ENCODE data around the gene PDZRN3. TPM values are rescaled to one million over a fixed set of nuclear protein-coding genes. Genes with fewer than 3 reads are reported as not detected.

Gene PDZRN3
- total and polyA plus RNA-seq, 2 experiments from 2014 or later, result 22.3 to 35.6 TPM

DNA sequence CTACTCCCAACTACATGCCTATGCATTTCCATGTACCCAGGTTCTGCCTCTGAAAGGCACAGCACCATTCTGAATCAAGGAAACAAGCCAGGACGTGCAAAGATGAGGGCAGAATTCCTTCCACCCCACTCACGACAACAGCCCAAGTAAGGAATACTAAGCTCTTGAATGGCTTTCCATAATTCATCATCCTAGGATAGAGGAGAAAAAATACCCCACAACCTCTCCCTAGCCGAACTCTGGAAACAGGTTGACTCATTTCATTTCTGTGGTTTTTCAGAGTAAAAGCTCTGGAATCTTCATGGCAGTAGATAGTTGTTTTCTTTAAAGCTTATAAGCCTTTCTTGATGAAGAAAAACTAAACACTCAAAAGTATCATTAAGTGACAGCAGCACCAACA is 77.8 kb downstream of the PDZRN3 start:
- Histone ChIP-seq H3K79me2 (ENCODE audit: insufficient read depth) (peaks cover 83% of the 10 kb centered on the region), H2AFZ (peak overlapping the region; percentile 46), H3K4me1 (ENCODE audit: insufficient read depth) (peaks cover 49% of the 10 kb centered on the region), H3K4me3 (peak overlapping the region; percentile 61), H3K9me2 (ENCODE audit: insufficient read depth) (no peaks in the 10 kb centered on the region), H3F3A (ENCODE audit: insufficient read depth) (peaks cover 54% of the 10 kb centered on the region), H4K20me1 (ENCODE audit: insufficient read depth) (no peaks in the 10 kb centered on the region), H3K9me3 (ENCODE audit: low read depth) (no peaks in the 10 kb centered on the region), H3K27ac (peak overlapping the region; percentile 98), H3K36me3 (ENCODE audit: low read depth) (no peaks in the 10 kb centered on the region), H3K9ac (peak overlapping the region; percentile 80), H3K27me3 (replicated peaks; ENCODE audit: insufficient read depth) (no peaks in the 10 kb centered on the region), H3K4me2 (ENCODE audit: unreplicated experiment) (peak overlapping the region; percentile 91)
- TF ChIP-seq EZH2 (IDR thresholded peaks at IDR 0.05; ENCODE audit: insufficient read depth, poor library complexity, severe bottlenecking), result no peak
- TF ChIP-seq EZH2phosphoT487 (IDR thresholded peaks at IDR 0.05; ENCODE audit: insufficient read depth, low read depth), result no peak
- peak; percentile 91 for DNase-seq
- in situ Hi-C loops (cut with MboI), result no loop called here
- 0 to 2% methylated on average over 3 of the region's 3 CpGs for WGBS, 2 experiments (ENCODE audit: low coverage in 1 of 2, low lambda C conversion rate in 2 of 2, missing lambda C conversion rate in 2 of 2)

- in situ Hi-C loops (cut with MboI), result no loop called here
- H3K4me1 ChIP-seq (ENCODE audit: insufficient read depth), result peaks cover 56% of the 10 kb centered on the region
- TF ChIP-seq EZH2 (IDR thresholded peaks at IDR 0.05; ENCODE audit: insufficient read depth, poor library complexity, severe bottlenecking), result no peak
- no peak overlapping the region for H3K4me2 ChIP-seq (ENCODE audit: unreplicated experiment)
- H3K36me3 ChIP-seq (ENCODE audit: low read depth), result no peaks in the 10 kb centered on the region; the same call in 1 of the 2 replicates
- H3F3A ChIP-seq (ENCODE audit: insufficient read depth), result peaks cover 59% of the 10 kb centered on the region
- H4K20me1 ChIP-seq (ENCODE audit: insufficient read depth), result no peaks in the 10 kb centered on the region
- H3K79me2 ChIP-seq (ENCODE audit: insufficient read depth), result peaks cover 75% of the 10 kb centered on the region
- no peak for DNase-seq
- no peak overlapping the region for H2AFZ ChIP-seq
- H3K9me3 ChIP-seq (ENCODE audit: low read depth), result no peaks in the 10 kb centered on the region
- no peak overlapping the region for H3K4me3 ChIP-seq
- 84 to 91% methylated on average over 3 of the region's 3 CpGs for WGBS, 2 experiments (ENCODE audit: low coverage in 1 of 2, low lambda C conversion rate in 2 of 2, missing lambda C conversion rate in 2 of 2)
- no peaks in the 10 kb centered on the region for H3K27me3 ChIP-seq (replicated peaks; ENCODE audit: insufficient read depth)
- no peak overlapping the region for H3K27ac ChIP-seq
- H3K9ac ChIP-seq, result no peak overlapping the region
- H3K9me2 ChIP-seq (ENCODE audit: insufficient read depth), result no peaks in the 10 kb centered on the region
Measured at GRCh38 chr3:73543412-73543811, 81.3 kb downstream of the PDZRN3 start.

DNA sequence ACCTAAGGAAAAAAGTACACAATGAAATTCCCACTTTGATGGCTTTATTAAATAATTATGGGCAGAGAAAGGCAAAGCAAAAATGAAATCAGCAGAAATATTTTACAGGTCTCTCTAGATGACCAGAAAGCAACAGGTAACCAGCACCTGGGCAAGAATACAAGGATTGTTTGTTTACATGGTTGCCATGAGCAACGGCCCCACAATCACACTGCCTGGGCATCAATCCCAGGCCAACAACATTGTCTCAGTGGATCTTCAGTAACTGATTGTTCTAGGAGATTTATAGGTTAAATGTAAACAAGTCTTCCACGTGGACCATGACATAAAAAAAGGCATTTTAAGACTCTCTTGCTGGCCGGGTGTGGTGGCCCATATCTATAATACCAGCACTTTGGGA is 82.6 kb downstream of the PDZRN3 start:
- H4K20me1 ChIP-seq (ENCODE audit: insufficient read depth), result no peaks in the 10 kb centered on the region
- peaks cover 45% of the 10 kb centered on the region for H3K4me1 ChIP-seq (ENCODE audit: insufficient read depth)
- WGBS, 2 experiments (ENCODE audit: low coverage in 1 of 2, low lambda C conversion rate in 2 of 2, missing lambda C conversion rate in 2 of 2), result 59 to 69% methylated on average over 3 of the region's 3 CpGs

GRCh38 chr3:73540969-73541740 is 83.6 kb downstream of the PDZRN3 start:
- peak overlapping the region; percentile 68 for H3K27ac ChIP-seq
- no peaks in the 10 kb centered on the region for H3K9me2 ChIP-seq (ENCODE audit: insufficient read depth)
- in situ Hi-C loops (cut with MboI), result no loop called here
- no peaks in the 10 kb centered on the region for H3K9me3 ChIP-seq (ENCODE audit: low read depth)
- H3F3A ChIP-seq (ENCODE audit: insufficient read depth), result peaks cover 38% of the 10 kb centered on the region
- no peak overlapping the region for H3K9ac ChIP-seq
- 94 to 96% methylated on average over 1 of the region's 1 CpG for WGBS, 2 experiments (ENCODE audit: low coverage in 1 of 2, low lambda C conversion rate in 2 of 2, missing lambda C conversion rate in 2 of 2)
- no peak for TF ChIP-seq EZH2phosphoT487 (IDR thresholded peaks at IDR 0.05; ENCODE audit: insufficient read depth, low read depth)
- no peak for TF ChIP-seq EZH2 (IDR thresholded peaks at IDR 0.05; ENCODE audit: insufficient read depth, poor library complexity, severe bottlenecking)
- no peaks in the 10 kb centered on the region for H3K27me3 ChIP-seq (replicated peaks; ENCODE audit: insufficient read depth)
- H4K20me1 ChIP-seq (ENCODE audit: insufficient read depth), result no peaks in the 10 kb centered on the region
- peaks cover 91% of the 10 kb centered on the region for H3K79me2 ChIP-seq (ENCODE audit: insufficient read depth)
- no peaks in the 10 kb centered on the region; the same call in 1 of the 2 replicates for H3K36me3 ChIP-seq (ENCODE audit: low read depth)
- no peak overlapping the region for H2AFZ ChIP-seq
- DNase-seq, result peak; percentile 83
- H3K4me2 ChIP-seq (ENCODE audit: unreplicated experiment), result peak overlapping the region; percentile 33
- H3K4me3 ChIP-seq, result no peak overlapping the region
- H3K4me1 ChIP-seq (ENCODE audit: insufficient read depth), result peaks cover 37% of the 10 kb centered on the region

More for the DNA sequence above, 82.6 kb downstream of the PDZRN3 start:
- Histone ChIP-seq H3K36me3 (ENCODE audit: low read depth) (no peaks in the 10 kb centered on the region; the same call in 1 of the 2 replicates), H3K27me3 (replicated peaks; ENCODE audit: insufficient read depth) (no peaks in the 10 kb centered on the region), H3K4me3 (no peak overlapping the region), H3K27ac (no peak overlapping the region), H3F3A (ENCODE audit: insufficient read depth) (peaks cover 46% of the 10 kb centered on the region), H3K79me2 (ENCODE audit: insufficient read depth) (peaks cover 84% of the 10 kb centered on the region), H3K4me2 (ENCODE audit: unreplicated experiment) (no peak overlapping the region), H3K9me3 (ENCODE audit: low read depth) (no peaks in the 10 kb centered on the region), H3K9ac (no peak overlapping the region), H2AFZ (no peak overlapping the region), H3K9me2 (ENCODE audit: insufficient read depth) (no peaks in the 10 kb centered on the region)
- DNase-seq, result no peak
- in situ Hi-C loops (cut with MboI), result no loop called here
- TF ChIP-seq EZH2 (IDR thresholded peaks at IDR 0.05; ENCODE audit: insufficient read depth, poor library complexity, severe bottlenecking) (no peak), EZH2phosphoT487 (IDR thresholded peaks at IDR 0.05; ENCODE audit: insufficient read depth, low read depth) (no peak)
